ENCODE data around the gene BOLL.

The BOLL gene

DNA sequence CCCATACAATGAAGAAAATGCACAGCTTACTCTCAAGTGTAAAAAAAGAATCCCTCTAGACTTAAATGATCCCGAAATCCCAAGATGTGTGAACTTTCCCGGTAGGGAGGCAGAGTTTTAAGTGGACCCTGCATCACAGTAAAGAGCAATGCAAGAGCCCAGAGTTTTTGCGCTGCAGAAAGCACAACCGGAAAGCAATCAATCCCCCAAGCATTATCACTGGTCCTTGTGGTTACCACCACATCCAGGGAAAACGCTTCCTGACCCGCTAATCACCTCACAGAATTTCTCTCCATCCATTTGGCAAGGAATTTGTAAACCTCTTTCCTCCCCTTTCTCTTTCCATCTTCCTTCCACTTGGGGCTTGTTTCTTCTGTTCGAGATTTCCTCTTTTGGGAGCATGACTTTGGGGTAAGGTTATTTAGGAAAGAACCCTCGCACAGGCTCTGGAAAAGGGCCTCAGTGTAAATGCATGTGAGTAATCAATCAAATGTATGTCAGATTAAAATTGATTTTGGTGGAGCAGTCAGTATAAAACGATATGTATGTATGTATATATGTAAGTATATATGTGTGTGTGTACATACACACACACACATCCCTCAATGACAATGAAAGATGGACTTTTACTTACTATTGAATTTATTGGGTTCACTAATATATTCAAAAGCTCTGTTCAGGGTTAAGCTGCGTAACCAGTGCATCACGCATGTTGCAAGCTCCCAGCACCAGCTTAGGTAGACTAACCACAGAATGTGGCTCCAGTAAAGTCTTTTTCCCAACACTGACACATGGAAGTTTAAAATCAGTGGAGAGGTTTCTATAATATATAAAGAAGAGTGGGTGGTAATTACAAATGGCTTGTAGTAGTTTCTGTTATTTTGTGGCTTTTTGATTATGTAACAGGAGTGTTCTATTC, 20.9 kb upstream of the BOLL start:
- Histone ChIP-seq H3K27ac (ENCODE audit: low read depth, low read length) (no peak overlapping the region), H3K4me1 (ENCODE audit: control insufficient read depth, insufficient read depth, low read length) (peaks cover 9% of the 10 kb centered on the region), H3K9ac (ENCODE audit: low read length) (no peak overlapping the region), H3K4me3 (ENCODE audit: low read length) (peak overlapping the region; percentile 87), H3K27me3 (ENCODE audit: control insufficient read depth, insufficient read depth, low read length) (no peaks in the 10 kb centered on the region), H3K36me3 (ENCODE audit: control insufficient read depth, insufficient read depth, low read length) (no peaks in the 10 kb centered on the region)

DNA sequence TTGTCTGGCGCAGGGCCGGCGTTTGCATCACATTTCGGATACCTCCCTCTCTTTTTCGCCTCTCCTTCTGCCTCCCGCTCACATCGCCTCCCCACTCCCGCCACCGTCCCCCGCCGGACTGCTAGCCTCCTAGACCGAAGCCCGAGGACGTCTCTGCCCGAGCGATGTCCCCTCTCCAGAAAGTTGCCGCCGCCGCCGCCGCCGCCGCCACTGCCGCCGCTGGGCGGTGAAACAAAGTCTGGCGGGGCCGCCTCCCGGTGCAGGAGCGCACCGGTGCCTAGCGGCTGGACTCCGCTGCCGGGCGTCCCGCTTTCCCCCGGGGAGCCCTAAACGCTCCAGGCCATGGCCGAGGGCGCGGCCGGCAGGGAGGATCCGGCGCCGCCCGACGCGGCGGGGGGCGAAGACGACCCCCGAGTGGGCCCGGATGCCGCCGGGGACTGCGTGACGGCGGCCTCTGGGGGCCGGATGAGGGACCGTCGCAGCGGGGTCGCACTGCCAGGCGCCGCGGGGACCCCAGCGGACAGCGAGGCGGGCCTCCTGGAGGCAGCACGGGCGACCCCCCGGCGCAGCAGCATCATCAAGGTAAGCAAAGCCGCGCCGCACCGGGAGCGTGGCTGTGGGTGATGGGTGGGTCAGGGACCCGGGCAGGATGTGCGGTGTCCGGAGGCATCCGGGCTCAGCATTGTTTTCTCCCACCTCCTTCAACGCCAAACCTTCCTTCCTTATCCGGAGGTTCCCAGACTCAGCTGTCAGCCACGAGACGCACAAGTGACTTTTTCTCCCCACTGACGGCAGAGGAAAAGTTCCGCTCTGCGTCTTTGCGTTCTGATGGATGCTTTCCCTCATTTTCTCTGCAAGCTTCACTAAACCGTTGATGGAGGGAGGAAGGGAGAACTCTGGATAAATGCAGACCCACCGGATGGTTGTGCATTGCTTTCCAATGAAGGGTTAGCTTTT, 19.9 kb upstream of the BOLL start:
- peak overlapping the region; percentile 87 for H3K4me3 ChIP-seq (ENCODE audit: low read length)
- no peaks in the 10 kb centered on the region for H3K27me3 ChIP-seq (ENCODE audit: control insufficient read depth, insufficient read depth, low read length)
- peak overlapping the region; percentile 56 for H3K27ac ChIP-seq (ENCODE audit: low read depth, low read length)
- H3K36me3 ChIP-seq (ENCODE audit: control insufficient read depth, insufficient read depth, low read length) = no peaks in the 10 kb centered on the region
- no peak overlapping the region for H3K9ac ChIP-seq (ENCODE audit: low read length)
- H3K4me1 ChIP-seq (ENCODE audit: control insufficient read depth, insufficient read depth, low read length) = peaks cover 9% of the 10 kb centered on the region

DNA sequence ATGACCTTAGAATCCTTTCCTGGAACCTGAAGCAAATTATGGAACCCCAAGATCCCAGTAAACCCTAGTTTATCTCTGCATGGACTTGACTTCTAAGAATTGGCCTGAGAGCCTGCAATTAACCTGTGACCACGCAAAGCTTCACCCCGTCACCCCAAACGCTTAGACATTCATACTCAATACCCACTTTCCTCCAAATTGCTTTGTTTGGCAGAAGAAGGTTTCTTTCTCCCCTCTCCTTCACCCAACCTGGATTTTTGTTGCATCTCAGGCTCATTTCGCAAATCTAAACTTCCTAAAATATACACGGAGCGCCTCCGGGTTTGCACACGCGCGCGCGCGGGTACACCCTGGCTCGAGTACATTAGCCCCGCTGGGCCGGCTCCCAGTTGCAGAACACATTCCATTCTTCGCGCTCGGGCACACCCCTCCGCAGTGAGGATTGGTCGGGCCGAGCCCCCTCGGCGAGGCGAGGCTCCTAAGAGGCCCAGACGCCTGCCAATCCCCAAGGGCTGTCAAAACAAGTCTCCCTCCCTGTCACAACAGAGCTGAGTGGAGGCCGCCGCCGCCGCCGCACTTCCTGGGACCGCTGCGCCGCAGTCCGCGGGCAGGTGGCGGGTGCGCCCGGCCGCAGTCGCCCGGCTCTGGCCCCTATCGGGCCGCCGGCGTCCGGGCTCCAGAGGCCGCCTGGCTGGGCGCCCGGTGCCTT, 19.1 kb upstream of the BOLL start, which contains the start of gene PLCL1:
Gene PLCL1, plus strand, starts transcription at position 545 of the 709 bp plus-strand sequence.
- no peak within 1 kb of the TSS for H3K9ac ChIP-seq (ENCODE audit: low read length)
- H3K27ac ChIP-seq (ENCODE audit: low read depth, low read length) = peak within 1 kb of the TSS; percentile 56
- H3K4me1 ChIP-seq (ENCODE audit: control insufficient read depth, insufficient read depth, low read length) = peaks cover 9% of the 10 kb centered on the region
- H3K27me3 ChIP-seq (ENCODE audit: control insufficient read depth, insufficient read depth, low read length) = no peaks in the 10 kb centered on the region
- no peaks in the 10 kb centered on the region for H3K36me3 ChIP-seq (ENCODE audit: control insufficient read depth, insufficient read depth, low read length)
- H3K4me3 ChIP-seq (ENCODE audit: low read length) = peak within 1 kb of the TSS; percentile 87

DNA sequence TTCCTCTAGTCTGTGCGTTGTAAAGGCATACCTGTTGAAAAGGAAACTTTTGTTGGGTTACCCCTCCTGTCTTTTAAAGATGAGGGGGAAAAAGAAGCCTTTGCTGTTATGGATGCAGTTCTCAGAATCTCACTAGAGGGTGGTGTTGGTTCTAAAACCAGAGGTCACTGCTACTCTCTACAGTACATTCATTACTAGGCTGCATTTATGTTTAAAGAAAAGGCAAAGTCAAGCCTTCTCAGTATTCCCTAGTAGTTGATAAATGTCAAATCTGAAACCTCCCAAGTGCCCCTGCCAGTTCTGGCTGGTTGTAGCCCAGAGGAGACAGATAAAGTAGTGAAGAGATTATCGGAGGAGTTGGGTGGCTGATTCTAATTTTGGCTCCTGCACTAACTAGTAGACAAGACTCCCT, 17.9 kb upstream of the BOLL start:
- no peaks in the 10 kb centered on the region for H3K27me3 ChIP-seq (ENCODE audit: control insufficient read depth, insufficient read depth, low read length)
- no peak overlapping the region for H3K27ac ChIP-seq (ENCODE audit: low read depth, low read length)
- no peaks in the 10 kb centered on the region for H3K36me3 ChIP-seq (ENCODE audit: control insufficient read depth, insufficient read depth, low read length)
- no peak overlapping the region for H3K9ac ChIP-seq (ENCODE audit: low read length)
- peaks cover 9% of the 10 kb centered on the region for H3K4me1 ChIP-seq (ENCODE audit: control insufficient read depth, insufficient read depth, low read length)
- H3K4me3 ChIP-seq (ENCODE audit: low read length) = no peak overlapping the region

DNA sequence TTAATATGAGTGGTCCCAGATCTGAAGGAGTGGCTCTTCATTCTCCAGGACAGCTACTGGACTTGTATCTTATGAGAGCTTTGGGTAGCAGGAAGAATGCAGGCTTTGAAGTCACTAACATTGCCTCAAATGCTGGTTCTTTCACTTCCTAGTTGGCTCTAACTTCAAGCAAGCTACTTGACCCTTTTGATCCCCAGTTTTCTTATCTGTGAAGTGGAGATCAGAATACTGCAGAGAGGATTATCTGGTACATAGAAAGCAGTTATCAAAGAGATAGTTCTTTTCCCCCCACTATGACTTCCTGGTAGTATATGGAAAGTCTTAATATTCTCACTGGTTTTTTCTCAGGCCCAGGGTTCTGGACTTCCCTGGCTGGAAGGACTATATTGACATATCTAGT, 15.9 kb upstream of the BOLL start:
- H3K4me3 ChIP-seq (ENCODE audit: low read length) = no peak overlapping the region
- H3K27me3 ChIP-seq (ENCODE audit: control insufficient read depth, insufficient read depth, low read length) = no peaks in the 10 kb centered on the region
- H3K36me3 ChIP-seq (ENCODE audit: control insufficient read depth, insufficient read depth, low read length) = no peaks in the 10 kb centered on the region
- no peak overlapping the region for H3K27ac ChIP-seq (ENCODE audit: low read depth, low read length)
- no peak overlapping the region for H3K9ac ChIP-seq (ENCODE audit: low read length)
- peaks cover 9% of the 10 kb centered on the region for H3K4me1 ChIP-seq (ENCODE audit: control insufficient read depth, insufficient read depth, low read length)

DNA sequence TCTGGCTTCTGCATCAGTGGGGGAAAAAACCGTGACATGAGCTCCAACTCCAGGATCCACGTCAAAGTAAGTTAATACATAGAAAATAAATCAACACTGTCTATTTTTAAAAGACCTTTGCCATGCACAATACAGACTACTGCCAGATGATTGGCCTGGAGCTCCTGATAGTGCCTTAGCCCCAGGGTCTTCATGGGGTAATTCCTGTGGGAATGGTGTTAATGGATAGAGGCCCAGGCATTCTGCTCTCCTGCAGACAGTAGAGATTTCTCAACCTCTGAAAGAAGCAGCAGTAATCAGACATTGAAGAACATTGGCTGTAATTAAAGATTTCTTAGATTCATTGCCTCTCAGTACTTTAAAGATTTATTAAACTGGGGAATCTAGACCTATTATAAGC, 15.0 kb upstream of the BOLL start:
- Histone ChIP-seq H3K4me3 (ENCODE audit: low read length) (no peak overlapping the region), H3K27me3 (ENCODE audit: control insufficient read depth, insufficient read depth, low read length) (no peaks in the 10 kb centered on the region), H3K27ac (ENCODE audit: low read depth, low read length) (no peak overlapping the region), H3K36me3 (ENCODE audit: control insufficient read depth, insufficient read depth, low read length) (no peaks in the 10 kb centered on the region), H3K4me1 (ENCODE audit: control insufficient read depth, insufficient read depth, low read length) (peaks cover 7% of the 10 kb centered on the region), H3K9ac (ENCODE audit: low read length) (no peak overlapping the region)

DNA sequence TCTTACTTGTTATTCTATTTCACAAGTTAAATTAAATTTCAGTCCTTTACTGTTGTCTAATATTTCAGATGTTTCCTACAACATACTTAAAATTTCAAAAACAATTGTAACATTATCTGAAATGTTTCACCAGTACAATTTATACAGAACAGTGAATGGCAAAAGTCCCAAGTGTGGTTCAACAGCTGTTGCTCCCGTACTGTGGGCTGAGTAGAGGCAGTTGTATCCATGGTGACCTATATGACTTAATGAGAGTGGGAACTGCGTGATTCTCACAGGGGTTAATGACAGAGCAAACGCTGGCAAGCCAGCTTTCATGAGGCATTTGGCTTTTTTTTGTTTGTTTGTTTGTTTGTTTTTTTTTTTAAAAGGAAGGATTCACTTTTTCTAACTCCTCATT, 13.9 kb upstream of the BOLL start:
- H3K27ac ChIP-seq (ENCODE audit: low read depth, low read length) = no peak overlapping the region
- no peaks in the 10 kb centered on the region for H3K27me3 ChIP-seq (ENCODE audit: control insufficient read depth, insufficient read depth, low read length)
- H3K4me1 ChIP-seq (ENCODE audit: control insufficient read depth, insufficient read depth, low read length) = peaks cover 7% of the 10 kb centered on the region
- no peak overlapping the region for H3K4me3 ChIP-seq (ENCODE audit: low read length)
- no peak overlapping the region for H3K9ac ChIP-seq (ENCODE audit: low read length)
- no peaks in the 10 kb centered on the region for H3K36me3 ChIP-seq (ENCODE audit: control insufficient read depth, insufficient read depth, low read length)

DNA sequence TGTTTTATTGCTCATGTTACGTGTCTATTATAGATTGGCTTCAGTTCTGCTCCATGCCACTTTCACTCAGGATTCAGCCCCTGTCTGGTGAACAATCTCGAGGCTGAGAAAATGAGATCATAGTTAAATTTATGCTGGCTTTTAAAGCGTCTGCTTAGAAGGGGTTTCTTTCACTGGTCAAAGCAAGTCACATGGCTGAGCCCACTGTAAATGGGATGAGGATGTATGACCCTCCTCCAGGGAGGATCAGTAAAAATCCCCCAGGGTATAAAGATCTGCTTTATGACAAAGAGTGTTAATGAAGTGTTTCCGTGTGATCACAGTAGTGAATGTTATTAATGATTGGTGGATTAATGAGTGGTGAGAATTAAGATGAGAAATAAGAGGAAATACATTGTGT, 13.1 kb upstream of the BOLL start:
- Histone ChIP-seq H3K27me3 (ENCODE audit: control insufficient read depth, insufficient read depth, low read length) (no peaks in the 10 kb centered on the region), H3K4me1 (ENCODE audit: control insufficient read depth, insufficient read depth, low read length) (peaks cover 2% of the 10 kb centered on the region), H3K4me3 (ENCODE audit: low read length) (no peak overlapping the region), H3K27ac (ENCODE audit: low read depth, low read length) (no peak overlapping the region), H3K9ac (ENCODE audit: low read length) (no peak overlapping the region), H3K36me3 (ENCODE audit: control insufficient read depth, insufficient read depth, low read length) (no peaks in the 10 kb centered on the region)

DNA sequence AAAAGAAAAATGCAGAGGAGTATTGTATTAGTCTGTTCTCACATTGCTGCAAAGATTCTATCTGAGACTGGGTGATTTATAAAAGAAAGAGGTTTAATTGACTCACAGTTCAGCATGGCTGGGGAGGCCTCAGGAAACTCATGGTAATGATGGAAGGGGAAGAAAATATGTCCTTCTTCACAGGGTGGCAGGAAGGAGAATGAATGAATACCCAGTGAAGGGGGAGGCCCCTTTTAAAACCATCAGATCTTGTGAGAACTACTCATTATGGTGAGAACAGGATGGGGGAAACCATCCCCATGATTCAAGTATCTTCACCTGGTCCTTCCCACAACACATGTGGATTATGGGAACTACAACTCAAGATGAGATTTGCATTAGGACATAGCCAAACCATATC, 10.2 kb upstream of the BOLL start:
- Histone ChIP-seq H3K27me3 (ENCODE audit: control insufficient read depth, insufficient read depth, low read length) (no peaks in the 10 kb centered on the region), H3K4me1 (ENCODE audit: control insufficient read depth, insufficient read depth, low read length) (no peaks in the 10 kb centered on the region), H3K9ac (ENCODE audit: low read length) (no peak overlapping the region), H3K36me3 (ENCODE audit: control insufficient read depth, insufficient read depth, low read length) (no peaks in the 10 kb centered on the region), H3K27ac (ENCODE audit: low read depth, low read length) (no peak overlapping the region), H3K4me3 (ENCODE audit: low read length) (no peak overlapping the region)

DNA sequence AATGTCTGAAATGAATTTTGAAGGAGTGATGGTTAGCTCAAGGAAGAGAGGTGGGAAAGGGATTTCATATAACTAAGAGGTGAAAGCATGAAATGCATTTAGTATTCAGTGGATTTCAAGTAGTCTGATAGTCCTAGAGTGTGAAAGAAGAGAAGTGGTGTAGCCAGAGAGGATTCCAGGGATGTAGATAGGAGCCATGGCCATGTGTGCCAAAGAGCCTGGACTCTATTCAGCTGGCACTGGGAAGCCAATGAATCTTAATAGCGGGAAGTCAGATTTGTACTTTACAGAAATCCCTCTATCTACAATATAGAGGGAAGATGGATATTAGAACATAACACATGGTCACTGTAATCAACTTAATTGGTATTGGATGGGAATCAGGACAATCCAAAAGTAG, 8.3 kb upstream of the BOLL start:
- Histone ChIP-seq H3K36me3 (ENCODE audit: control insufficient read depth, insufficient read depth, low read length) (no peaks in the 10 kb centered on the region), H3K4me3 (ENCODE audit: low read length) (no peak overlapping the region), H3K27ac (ENCODE audit: low read depth, low read length) (no peak overlapping the region), H3K27me3 (ENCODE audit: control insufficient read depth, insufficient read depth, low read length) (no peaks in the 10 kb centered on the region), H3K4me1 (ENCODE audit: control insufficient read depth, insufficient read depth, low read length) (no peaks in the 10 kb centered on the region), H3K9ac (ENCODE audit: low read length) (no peak overlapping the region)

DNA sequence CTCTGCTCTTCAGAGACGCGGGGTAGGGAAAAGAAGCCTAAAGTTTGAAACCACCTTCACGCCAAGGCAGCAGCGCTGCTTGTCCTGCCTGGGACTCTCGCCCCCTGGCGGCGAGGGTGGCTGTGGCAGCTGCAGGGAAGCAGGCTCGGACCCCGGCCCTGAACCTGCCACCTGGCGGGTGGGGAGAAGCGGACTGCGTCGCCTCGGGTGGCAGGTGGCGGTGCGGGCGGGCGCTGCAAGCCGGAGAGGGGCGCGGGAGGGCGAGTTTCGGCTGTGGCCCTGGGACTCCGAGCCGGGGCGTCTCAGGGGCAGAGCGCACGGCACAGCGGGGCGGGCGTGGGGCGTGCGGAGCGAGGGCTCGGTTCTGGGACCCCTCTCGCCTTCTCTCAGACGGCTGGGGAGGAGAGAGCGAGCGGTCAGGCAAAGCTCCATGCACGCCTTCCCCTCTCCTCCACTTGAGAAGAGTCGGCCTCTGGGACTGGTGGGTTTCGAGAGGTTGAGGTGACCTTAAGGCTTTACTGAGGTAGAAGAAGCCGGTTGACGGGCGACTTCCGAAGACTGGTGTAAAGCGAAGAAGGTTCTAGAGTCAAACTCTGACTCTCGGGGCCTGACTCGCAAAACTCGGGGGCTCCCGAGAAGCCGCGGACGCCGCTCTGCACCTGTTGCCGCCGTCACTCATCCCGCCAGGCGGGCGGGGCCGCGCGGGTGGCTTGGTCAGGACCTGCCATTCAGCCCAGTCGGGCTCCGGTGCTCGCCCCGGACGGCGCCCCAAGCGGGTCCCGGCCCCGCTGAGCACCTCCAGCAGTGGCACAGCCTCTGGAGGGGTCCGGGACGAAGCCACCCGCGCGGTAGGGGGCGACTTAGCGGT, 1.1 kb upstream of the BOLL start:
- Histone ChIP-seq H3K36me3 (ENCODE audit: control insufficient read depth, insufficient read depth, low read length) (no peaks in the 10 kb centered on the region), H3K9ac (ENCODE audit: low read length) (no peak overlapping the region), H3K27ac (ENCODE audit: low read depth, low read length) (no peak overlapping the region), H3K4me1 (ENCODE audit: control insufficient read depth, insufficient read depth, low read length) (no peaks in the 10 kb centered on the region), H3K4me3 (ENCODE audit: low read length) (peak overlapping the region; percentile 63), H3K27me3 (ENCODE audit: control insufficient read depth, insufficient read depth, low read length) (peaks cover 9% of the 10 kb centered on the region)

Data from rectal smooth muscle tissue (tissue), 1 donor.